Fibroblast of lung (primary cell): Measurements from ENCODE around the gene UCK2. TPM values are rescaled to one million over a fixed set of nuclear protein-coding genes. Genes with fewer than 3 reads are reported as not detected.
A peak's percentile ranks its signal among the peaks of the same experiment; 100 is the strongest.

Source experiments
- DNase-seq, 2 donors: peaks; one replicate each; pipeline versions ENCODE4 v3.0.0 to v3.0.0-alpha.2; 2010; ENCODE audit warnings: low read depth in 2 of 2
- H2AFZ ChIP-seq: 2 replicates; pipeline ENCODE4 v1.5.1; 2012; ENCODE audit warnings: low read length, control low read depth, inconsistent platforms
- H3K27ac ChIP-seq: 2 replicates; pipeline ENCODE4 v1.5.1; 2011; ENCODE audit warnings: low read length, control low read depth; ENCODE audit not compliant: insufficient read depth
- H3K27me3 ChIP-seq: 2 replicates; pipeline ENCODE4 v1.5.1; 2011; ENCODE audit warnings: mild to moderate bottlenecking, low read length; ENCODE audit not compliant: control insufficient read depth, insufficient read depth
- H3K36me3 ChIP-seq: 2 replicates; pipeline ENCODE4 v1.5.1; 2011; ENCODE audit warnings: low read length; ENCODE audit not compliant: control insufficient read depth, insufficient read depth
- H3K4me1 ChIP-seq: 2 replicates; pipeline ENCODE4 v1.5.1; 2011; ENCODE audit warnings: low read length; ENCODE audit not compliant: control insufficient read depth, insufficient read depth; ENCODE audit errors: extremely low read depth
- H3K4me2 ChIP-seq: 2 replicates; pipeline ENCODE4 v1.5.1; 2011; ENCODE audit warnings: low read length, control low read depth; ENCODE audit not compliant: insufficient read depth; ENCODE audit errors: extremely low read depth
- H3K4me3 ChIP-seq, 4 experiments: fragments of 200-600 bp in 1 of 4; sonication (generic) in 1 of 4; replicated peaks in 1 of 4; 2 replicates each; pipeline ENCODE4 v1.5.1; 2011 to 2016; ENCODE audit warnings: low read length in 4 of 4, low read depth in 3 of 4, mild to moderate bottlenecking in 3 of 4, control low read depth in 2 of 4, inconsistent platforms in 1 of 4, mixed read lengths in 1 of 4; ENCODE audit not compliant: insufficient read depth in 1 of 4; ENCODE audit errors: control extremely low read depth in 1 of 4
- H3K79me2 ChIP-seq: 2 replicates; pipeline ENCODE4 v1.5.1; 2012; ENCODE audit warnings: mild to moderate bottlenecking, low read length, inconsistent platforms; ENCODE audit not compliant: control insufficient read depth, insufficient read depth
- H3K9ac ChIP-seq: 2 replicates; pipeline ENCODE4 v1.5.1; 2011; ENCODE audit warnings: mild to moderate bottlenecking, low read length, control low read depth; ENCODE audit not compliant: insufficient read depth
- H3K9me3 ChIP-seq: 2 replicates; pipeline ENCODE4 v1.5.1; 2012; ENCODE audit warnings: low read depth, low read length; ENCODE audit not compliant: control insufficient read depth, insufficient read depth
- H4K20me1 ChIP-seq: 2 replicates; pipeline ENCODE4 v1.5.1; 2011; ENCODE audit warnings: low read length; ENCODE audit not compliant: control insufficient read depth, insufficient read depth; ENCODE audit errors: extremely low read depth
- CTCF ChIP-seq, 2 donors: IDR thresholded peaks in 1 of 2; conservative IDR thresholded peaks in 1 of 2; 1 replicate in 1 of 2; 2 replicates in 1 of 2; pipeline ENCODE4 v1.5.1; 2011 to 2012; ENCODE audit warnings: low read length in 2 of 2, control low read depth in 1 of 2, inconsistent platforms in 1 of 2, low read depth in 1 of 2, mild to moderate bottlenecking in 1 of 2
- EZH2 ChIP-seq: IDR thresholded peaks from 2 replicates; pipeline ENCODE4 v1.5.1; 2012; ENCODE audit warnings: low read length, control low read depth, mild to moderate bottlenecking; ENCODE audit errors: missing control alignments
- polyA plus RNA-seq, 2 donors: library from polyadenylated mRNA; depleted of rRNA in 1 of 2; stranded (reverse) in 1 of 2; unstranded in 1 of 2; fragments of >200 nt; gene quantifications; 2 replicates each; pipeline ENCODE4 v1.2.1, GENCODE V29; 2011 to 2012; ENCODE audit warnings: missing spikeins in 1 of 2
- total RNA-seq: library from RNA; depleted of rRNA; stranded (reverse); fragments of >200 nt; gene quantifications from 2 replicates; pipeline ENCODE4 v1.2.1, GENCODE V29; 2014

The UCK2 gene
- total and polyA plus RNA-seq, 2 donors (not counting 1 experiment from before 2014, with no cell fraction given), result 95.1 to 99.0 TPM

- no peaks in the 10 kb centered on the region for H3K9me3 ChIP-seq
Measured at GRCh38 chr1:165865633-165866340, 38.4 kb downstream of the UCK2 start.

GRCh38 chr1:165869343-165869742 is 41.9 kb downstream of the UCK2 start:
- H3K4me1 ChIP-seq, result no peaks in the 10 kb centered on the region
- DNase-seq, result no peak
- H3K4me2 ChIP-seq, result no peak overlapping the region

More at GRCh38 chr1:165865633-165866340, 38.4 kb downstream of the UCK2 start:
- no peaks in the 10 kb centered on the region for H3K4me1 ChIP-seq
- H3K9ac ChIP-seq, result no peak overlapping the region
- H3K27ac ChIP-seq, result no peak overlapping the region
- H3K4me3 ChIP-seq, result no peak overlapping the region
- no peak for TF ChIP-seq EZH2
- TF ChIP-seq CTCF (conservative IDR thresholded peaks at IDR 0.05 in 1 of 2, IDR thresholded peaks at IDR 0.05 in 1 of 2; ENCODE audit: low read depth in 1 of 2, low read length in 2 of 2), result no peak
- no peaks in the 10 kb centered on the region for H4K20me1 ChIP-seq
- H3K27me3 ChIP-seq, result no peaks in the 10 kb centered on the region
- no peaks in the 10 kb centered on the region for H3K36me3 ChIP-seq
- no peak for DNase-seq
- H3K79me2 ChIP-seq, result peaks cover 79% of the 10 kb centered on the region
- no peak overlapping the region for H2AFZ ChIP-seq
- H3K4me2 ChIP-seq, result no peak overlapping the region

More at GRCh38 chr1:165869343-165869742, 41.9 kb downstream of the UCK2 start:
- no peaks in the 10 kb centered on the region for H3K27me3 ChIP-seq
- no peaks in the 10 kb centered on the region for H3K9me3 ChIP-seq
- H3K79me2 ChIP-seq, result peaks cover 80% of the 10 kb centered on the region
- no peak overlapping the region for H3K27ac ChIP-seq
- no peaks in the 10 kb centered on the region for H4K20me1 ChIP-seq
- no peaks in the 10 kb centered on the region for H3K36me3 ChIP-seq
- TF ChIP-seq CTCF (conservative IDR thresholded peaks at IDR 0.05 in 1 of 2, IDR thresholded peaks at IDR 0.05 in 1 of 2; ENCODE audit: low read depth in 1 of 2, low read length in 2 of 2) (peak; percentile 7 to 38), EZH2 (no peak)
- H3K4me3 ChIP-seq, result no peak overlapping the region
- H2AFZ ChIP-seq, result no peak overlapping the region
- no peak overlapping the region for H3K9ac ChIP-seq
